Islet of Langerhans (tissue), 1 donor: ENCODE data around the gene PHACTR2.

Experiments
- FAIRE-seq: peaks from one replicate; lab custom pipeline; 2011; peaks lifted over from hg19 to GRCh38; lab: Jason Lieb, UNC

PHACTR2 gene

DNA sequence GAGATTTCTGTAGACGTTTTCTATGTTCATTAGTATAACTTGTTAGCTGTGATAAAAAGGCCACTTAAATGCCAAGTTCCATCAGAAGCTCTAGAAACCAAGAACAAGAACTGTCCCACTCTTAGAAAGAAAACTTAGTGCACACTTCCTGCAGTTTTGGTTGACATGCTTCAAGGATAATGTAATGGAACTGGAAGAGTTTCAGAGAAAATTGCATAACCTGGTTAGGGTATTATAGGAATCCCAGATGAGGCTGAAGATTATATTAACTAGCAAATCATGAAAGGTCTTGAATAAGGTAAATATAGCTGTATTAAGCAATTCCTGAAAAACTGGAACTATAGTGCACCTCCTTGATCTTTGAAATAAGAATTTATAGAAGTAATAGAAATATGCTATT, 1.8 kb upstream of the PHACTR2 start:
- FAIRE-seq: no peak

DNA sequence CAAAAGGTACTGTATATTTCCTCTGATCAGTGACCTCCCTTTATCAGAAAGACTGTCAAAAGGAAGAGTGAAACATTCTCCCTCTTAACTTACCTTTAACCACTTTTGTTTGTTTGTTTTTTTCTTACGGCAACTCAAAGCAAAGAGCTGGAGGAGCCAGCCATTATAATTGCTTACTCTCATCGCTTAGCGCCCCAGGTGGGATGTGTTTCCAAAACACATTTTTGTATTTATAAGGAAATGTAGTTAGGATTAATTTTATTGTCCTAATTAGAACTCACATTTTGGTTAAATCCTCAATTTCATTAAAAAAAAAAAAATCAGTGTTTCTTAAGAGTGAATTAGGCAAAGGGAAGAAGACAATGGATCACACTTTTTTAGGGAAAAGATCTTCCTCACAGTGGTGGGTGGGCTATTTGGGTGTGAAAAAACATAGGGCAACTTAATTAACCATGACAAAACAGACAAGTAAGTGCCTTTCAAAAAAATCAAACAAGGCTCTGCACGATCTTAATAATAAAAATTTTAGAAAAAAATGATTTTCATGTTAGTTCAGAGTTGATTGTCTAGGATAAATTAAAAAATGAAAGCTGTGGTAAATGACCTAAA, 1.2 kb upstream of the PHACTR2 start:
- FAIRE-seq: no peak

DNA sequence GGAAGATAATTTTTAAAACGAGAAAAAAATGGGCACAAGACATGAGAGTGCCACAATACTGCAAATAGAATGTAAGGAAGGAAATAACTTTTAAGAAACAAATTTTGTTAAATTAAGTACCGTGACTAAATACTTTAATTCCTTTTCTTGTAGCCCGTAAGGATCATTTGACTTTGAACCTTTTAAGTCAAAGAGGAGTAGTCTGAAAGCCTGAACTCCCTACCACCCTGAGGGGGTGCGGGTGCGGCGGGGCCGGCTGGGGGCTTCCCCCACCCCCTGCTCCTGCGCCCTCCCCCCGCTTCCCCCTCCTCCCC, 231 bp upstream of the PHACTR2 start:
- peak; percentile 41 for FAIRE-seq

DNA sequence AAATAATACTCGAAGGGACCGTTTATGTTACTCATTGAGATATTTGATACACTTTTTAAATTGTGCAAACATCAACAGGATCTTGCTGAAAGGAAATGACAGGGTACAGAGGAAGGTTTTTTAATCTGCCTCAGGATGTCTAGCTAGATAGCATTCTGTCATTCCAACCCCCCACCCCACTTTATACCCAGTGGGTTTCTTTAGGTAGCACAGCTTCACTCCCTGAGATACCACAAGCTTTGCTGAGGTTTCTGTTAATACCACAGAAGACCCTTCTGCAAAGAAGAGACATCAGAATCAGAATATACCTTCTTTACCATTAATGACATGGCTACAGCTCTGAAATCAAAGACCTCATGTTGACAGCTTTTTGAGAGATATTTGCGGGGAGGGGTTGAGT, 1.3 kb downstream of the PHACTR2 start:
- peak; percentile 56 for FAIRE-seq

DNA sequence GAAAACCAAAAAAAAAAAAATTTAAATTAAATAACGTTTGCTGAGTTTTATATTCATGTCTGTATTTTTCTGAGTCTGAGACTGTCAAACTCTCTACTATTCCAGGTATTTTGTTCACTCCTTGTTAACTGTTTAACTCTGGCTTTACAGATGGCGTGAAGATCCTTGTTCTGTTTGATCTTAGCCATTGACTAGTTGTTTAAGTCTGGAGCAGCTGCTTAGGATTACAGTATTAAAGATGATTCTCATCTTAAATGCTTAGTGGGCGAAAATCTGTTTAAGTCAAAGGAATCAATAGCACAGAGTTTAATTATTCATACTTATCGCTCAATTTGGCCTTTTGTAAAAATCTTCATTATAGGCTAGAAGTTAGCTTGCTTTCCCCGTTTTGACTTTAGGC, 2.4 kb downstream of the PHACTR2 start:
- FAIRE-seq: peak; percentile 17

DNA sequence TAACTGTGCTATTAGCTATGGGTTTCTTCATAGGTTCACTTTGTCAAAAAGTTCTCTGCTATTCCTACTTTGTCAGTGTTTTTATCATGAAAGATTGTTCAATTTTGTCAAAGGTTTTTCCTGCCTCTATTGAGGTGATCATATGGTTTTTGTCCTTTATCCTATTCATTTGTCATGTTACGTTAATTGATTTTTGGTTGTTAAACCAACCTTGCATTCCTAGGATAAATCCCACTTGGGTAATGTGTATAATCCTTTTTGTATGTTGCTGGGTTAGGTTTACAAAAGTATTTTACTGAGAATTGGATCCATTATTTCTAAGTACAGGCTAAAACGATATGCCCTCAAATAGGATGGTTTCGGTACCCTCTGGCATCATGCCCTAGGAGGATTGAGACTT, 5.0 kb downstream of the PHACTR2 start:
- FAIRE-seq: no peak

DNA sequence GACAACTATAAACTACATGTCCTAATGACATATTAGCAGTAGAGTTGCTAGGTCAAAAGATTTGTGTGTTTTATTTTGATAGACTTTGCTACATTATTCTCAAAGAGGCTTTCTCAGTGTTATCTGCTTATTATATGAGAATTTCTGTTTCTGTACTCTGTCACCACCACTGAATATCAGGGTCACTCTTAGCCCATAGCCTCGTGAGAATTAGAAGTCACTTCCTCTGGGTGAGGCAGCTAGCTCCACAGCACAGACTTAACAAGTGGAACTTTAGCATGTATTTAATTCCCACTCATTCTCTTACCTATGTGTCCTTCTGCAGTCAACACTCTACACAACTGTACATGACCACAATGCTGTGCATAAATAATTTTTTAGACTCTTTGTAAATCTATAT, 6.7 kb downstream of the PHACTR2 start:
- no peak for FAIRE-seq

DNA sequence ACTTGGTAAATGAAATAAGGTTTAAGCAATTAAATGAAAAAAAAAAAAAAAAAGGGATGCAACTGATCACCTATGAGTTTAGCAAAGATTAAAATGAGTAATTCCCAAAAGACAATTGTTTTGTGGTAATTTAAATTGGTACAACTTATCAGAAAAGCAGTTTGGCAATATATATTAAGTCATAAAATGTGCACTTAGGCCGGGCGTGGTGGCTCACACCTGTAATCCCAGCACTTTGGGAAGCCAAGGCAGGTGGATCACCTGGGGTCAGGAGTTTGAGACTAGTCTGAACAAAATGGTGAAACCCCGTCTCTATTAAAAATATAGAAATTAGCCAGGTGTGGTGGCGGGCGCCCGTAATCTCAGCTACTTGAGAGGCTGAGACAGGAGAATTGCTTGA, 7.9 kb downstream of the PHACTR2 start:
- no peak for FAIRE-seq

DNA sequence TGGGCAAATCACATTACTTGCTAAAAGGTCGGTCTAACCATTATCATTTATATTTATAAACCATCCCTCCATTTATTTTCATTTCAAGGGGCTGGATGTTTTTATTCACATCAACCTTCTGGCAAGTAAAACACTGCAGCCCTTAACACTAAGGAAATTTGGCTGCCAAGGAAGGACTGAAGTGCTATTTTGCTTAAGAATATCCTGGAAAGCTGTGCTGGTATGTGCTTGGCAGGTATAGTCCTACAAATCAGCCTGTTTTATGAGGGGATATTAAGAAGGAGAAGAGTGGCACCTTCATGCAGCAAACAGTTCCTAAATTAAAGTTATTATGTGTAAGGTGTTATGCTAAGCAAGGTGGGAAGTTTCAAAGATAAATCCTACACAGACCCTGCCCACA, 9.8 kb downstream of the PHACTR2 start:
- no peak for FAIRE-seq

DNA sequence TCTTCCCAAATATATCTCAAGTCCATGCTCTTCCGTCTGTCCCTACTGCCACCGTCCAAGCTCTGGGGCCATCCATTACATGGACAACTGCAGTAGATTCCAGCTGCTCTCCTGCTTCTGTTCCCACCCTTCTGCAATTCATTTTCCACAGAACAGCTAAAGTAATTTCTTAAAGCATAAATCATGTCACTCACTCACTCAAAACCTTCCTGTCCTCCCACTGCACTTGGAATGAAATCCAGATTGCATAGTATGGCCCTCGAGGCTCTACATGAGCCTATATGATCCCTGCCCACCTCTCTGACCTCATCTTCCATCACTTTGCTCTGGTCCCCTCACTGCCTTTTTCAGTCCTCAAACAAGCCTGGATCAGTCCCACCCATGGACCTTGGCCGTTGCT, 10.9 kb downstream of the PHACTR2 start:
- FAIRE-seq: no peak

DNA sequence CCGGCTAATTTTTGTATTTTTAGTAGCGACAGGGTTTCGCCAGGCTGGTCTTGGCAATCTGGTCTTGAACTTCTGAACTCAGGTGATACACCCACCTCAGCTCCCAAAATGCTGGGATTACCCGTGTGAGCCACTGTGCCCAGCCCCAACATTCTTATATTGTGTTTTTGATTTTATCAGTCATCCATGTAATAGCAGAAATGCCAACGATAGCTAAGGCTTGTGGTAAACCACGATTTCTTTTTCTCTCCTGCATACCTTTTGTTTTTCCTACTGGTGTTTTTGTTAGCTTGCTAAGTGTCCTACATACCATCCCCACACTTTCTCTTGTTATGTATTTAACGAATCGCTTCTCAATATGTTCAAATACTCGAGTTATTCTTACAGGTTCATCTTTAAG, 12.1 kb downstream of the PHACTR2 start:
- FAIRE-seq: no peak

DNA sequence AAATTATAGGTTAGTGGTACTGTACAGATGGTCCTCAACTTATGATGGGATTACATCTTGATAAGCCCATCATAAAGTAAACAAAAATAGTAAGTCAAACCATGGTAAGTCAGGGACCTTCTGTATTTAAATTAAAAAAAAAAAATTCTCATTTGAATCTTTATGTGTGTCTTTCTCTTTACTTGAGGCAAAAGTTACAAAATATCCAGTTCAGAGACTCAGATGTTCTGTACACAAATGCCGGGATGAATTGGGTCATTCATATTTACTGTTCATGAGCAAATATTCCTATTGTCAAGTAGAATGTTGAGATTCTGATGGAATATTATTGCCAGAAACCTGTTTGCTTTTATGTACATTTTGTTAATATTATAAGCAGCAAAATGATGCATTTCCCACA, 13.4 kb downstream of the PHACTR2 start:
- no peak for FAIRE-seq

DNA sequence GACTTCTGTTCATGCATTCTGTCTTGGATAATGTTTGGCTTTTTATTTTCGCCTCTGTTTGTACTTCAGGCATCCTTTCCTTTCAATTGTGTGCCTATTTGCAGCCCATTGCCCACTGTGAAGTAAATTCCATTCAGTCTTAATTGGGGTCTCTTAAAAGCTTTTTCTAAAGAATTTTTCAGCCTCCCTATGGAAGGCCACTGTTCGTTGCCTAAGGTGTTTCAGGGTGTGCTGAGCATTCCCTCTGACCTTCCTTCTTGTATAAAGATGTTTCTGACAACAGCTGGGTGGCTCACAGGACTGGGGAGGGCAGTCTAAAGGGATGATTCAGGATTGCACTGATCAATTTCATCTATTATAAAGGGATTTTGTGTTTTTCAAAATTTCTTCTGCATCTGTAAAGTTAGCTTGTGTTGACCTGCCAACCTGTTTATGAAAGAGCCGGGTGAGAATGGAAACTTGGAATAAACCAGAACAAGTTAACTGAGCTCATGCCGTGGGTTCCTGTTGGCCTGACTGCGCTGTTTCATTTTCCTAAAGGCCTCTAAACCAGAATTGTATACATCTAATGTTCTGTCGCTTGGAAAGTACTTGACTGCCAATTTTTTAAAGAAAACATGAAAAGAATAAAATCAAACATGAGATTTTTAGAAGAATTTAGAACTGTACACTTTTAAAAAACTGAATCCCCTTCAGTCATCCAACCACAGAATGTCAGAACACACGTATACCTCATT, 14.3 kb downstream of the PHACTR2 start:
- no peak for FAIRE-seq

DNA sequence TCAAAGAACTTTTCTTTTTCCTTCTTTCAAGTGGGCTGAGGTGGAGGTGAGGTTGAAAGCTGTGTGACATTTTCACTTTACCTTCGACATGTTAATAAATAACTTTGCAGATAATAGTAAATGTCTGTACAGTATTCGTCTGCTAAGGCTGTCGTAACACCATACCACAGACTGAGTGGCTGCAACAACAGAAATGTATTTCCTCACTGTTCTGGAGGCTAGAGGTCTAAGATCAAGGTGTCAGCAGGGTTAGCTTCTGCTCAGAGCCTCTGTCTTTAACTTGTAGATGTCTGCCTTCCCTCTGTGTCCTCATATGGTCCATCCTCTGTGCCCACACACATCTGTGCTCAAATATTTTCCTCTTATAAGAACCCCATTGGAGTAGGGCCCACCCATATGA, 14.9 kb downstream of the PHACTR2 start:
- FAIRE-seq: no peak

DNA sequence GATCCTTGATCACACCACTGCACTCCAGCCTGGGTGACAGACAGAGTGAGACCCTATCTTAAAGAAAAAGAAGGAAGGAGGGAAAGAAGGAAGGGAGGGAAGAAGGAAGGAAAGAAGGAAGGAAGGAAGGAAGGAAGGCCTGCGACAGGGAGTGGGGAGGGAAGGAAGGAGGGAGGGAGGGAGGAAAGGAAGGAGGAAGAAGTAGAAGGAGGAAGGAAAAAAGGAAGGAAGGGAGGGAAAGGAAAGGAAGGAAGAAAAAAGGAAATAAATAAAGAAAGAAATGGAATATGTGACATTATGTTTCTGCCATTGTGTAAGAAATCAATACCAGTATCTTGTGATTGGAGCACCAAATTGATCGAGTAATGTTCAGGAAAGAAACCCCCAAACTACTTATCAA, 16.2 kb downstream of the PHACTR2 start:
- FAIRE-seq: no peak

DNA sequence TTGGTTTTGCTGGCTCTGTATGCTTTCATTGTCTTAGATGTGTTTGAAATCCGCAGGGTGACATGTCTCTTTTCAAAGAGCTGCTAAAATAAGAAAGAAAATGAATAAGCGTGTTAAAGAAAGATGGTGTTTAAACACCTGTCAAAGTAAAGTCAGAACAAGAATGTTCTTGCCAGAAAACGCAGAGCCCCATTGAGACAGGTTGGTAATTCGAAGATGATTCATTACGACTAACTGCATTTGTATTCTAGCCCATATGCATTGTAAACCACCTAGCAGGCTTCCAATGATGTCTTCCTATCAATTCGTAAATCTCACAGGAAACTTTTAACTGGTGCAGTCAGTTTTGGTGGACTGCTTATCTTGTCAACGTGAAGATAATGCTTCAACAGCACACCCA, 16.8 kb downstream of the PHACTR2 start:
- FAIRE-seq: no peak

DNA sequence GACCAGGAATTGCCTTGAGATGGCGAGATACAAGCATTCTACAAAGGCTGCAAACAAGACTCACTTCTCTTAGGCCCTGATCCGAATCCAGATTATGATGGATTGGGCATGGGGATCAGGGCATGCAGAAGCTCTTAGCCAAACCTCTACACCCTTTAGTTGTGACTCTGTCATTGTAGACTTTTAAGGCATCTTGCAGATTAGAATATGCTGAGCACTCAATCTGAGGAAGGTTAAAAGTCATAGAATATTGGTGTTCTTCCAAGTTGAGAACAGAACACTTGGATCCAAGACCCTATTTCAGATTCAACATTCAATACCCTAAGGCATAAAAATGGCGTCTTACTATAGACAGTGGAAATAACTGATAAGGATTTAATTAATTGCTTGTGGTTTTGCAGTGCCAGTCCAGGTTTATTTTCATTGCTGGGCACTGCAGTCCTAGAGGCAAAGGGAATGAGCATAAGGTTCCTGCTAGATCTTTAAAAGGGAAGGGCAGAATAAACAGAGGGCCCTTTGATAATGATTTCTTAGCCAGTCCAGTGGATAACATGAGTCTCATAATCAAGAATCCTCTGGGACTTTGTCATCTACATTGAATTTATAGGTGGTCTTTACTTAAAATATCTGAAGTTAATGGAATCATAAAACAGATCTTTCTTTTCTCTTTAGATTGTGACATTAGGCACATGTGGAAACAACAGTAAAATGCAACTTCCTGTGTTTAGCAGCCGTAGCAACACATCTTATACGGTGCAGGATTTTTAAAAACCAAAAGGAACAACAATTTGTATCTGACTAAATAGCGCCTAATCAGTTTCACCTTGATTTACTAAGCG, 17.6 kb downstream of the PHACTR2 start:
- no peak for FAIRE-seq

DNA sequence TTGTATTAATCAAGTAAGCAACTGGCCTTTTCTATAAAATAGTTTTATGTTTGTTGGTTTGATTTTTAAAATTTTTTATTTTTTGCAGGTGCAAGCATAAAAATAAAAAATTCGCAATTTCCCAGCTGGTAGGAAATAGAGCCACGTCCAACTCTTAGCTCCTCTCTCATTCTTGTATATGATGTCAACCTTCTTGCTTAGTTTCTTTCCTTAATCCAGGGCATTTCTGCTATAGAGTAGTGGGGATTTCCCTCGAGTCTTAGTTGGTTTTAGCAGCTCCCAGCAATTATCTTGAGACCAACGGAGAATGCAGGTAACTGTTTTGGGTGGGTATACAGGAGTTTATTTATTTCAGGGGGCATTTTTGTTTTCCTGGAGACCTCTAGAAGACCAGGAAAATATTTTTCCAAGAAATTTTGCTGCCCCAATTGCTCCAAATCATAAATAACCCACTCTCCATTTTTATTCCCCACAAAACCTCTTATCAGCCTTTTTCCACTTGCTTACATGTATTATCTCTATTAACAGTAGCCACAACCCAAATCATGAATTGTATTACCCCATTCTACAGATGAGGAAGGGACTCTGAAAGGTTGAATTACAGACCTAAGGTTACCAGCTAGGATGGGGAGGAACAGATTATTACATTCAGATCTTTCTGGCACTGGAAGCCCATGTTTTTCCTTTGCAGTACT, 18.4 kb downstream of the PHACTR2 start:
- no peak for FAIRE-seq

DNA sequence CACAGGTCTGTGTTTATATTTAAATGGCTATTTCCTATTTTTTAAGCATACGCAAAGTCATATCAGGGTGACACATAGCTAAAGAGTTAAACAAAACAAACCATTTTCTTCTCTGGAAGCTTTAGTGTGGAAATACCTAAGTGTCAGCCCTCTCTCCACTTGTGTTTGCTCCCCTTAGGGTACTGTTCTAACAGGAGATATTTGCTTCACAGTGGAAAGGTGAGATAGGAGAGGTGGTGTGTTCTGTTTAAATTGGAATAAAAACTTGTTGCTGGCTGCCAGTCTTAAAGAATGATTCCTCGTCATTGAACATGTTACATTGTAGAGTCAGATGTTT, 18.9 kb downstream of the PHACTR2 start:
- FAIRE-seq: no peak

DNA sequence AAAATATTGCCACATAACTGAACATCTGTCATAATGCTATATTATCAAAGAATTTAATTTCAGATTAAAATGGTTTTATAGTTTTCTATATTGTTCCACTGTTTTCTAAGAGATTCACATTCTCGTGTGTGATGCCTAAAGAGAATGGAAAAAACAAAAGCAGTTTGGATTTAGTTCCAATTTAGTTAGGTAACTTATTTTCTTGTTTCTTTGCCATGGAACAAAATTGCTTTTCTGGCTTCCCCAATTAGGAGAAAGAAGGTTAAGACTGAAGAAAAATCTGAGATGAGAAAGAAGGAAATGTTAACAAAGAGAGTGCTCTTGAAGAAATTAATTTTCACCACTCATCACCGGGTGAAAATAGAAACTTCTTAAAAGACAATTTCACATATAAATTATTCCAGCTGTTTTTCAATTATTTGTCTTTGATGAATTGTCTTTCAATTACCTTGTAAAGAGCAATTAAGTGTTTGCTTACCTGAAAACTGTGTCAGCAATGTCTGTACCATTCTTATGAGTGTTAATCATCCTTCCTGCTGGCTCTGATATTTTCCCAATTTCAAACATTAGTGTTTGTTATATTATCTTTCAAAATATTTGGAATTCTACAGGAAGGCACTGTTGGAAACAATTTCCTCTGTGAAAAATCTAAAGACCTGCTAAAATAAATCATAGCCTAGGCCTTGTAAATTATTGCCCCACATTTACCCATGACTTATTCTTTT, 19.5 kb downstream of the PHACTR2 start:
- FAIRE-seq: peak; percentile 36

DNA sequence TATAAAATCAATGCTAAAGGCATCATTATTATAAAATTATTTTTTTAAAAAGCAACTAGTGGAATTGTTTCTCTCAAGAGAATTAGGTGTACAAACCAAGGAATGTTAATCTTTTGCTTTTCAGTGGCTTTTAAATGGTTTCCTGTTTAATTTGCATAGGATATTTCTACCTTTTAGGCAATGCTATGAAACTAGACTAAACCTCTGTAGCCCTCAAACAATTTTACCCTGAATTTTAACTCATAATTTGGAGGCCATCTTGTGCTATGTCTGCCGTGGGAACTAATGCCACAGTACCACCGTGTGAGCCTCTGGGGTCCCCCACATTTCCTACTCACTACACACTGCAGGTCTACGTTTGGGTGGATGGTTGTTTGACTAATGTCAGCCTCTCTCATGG, 20.6 kb downstream of the PHACTR2 start:
- FAIRE-seq: no peak

DNA sequence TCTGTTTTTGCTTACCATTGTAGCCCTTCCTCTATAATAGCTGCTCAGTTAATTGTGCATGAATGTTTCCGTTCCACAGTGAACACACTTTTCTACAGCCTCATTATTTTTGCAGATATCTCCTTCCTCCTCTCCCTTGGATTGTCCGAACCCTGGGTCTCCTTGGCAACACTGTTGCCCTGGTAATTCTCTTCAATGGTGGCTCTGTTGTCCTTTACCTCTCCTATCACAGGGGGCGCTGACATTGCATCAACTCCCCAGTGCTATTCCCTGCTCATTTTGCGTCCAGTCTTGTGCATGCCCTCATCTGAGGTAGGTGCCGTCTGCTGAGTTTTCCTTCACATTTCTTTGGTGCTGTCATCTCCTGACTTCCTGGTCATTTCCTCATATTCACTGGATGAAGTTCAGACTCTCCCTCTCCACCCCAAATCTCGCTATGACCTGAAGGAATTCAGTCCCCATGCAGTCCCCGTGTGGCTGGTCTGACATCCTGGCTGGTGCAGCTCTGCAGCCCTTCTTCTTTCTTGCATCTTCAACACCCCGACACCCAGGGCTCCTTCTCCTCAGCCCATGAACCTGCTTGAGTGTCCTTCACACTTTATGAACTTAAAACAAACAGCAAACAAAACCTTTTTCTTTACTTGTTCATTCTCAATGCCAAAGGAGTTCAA, 21.1 kb downstream of the PHACTR2 start:
- no peak for FAIRE-seq
